Endodermal cell (in vitro differentiated cells): ENCODE measurements around the gene ACOT9. TPM values are rescaled to one million over a fixed set of nuclear protein-coding genes. Genes with fewer than 3 reads are reported as not detected.

Experiments
- DNase-seq: peaks from one replicate; pipeline ENCODE4 v3.0.0-alpha.2; 2017
- H3K27ac ChIP-seq: 2 replicates; pipeline ENCODE4 v1.5.1; 2013; ENCODE audit warnings: mild to moderate bottlenecking, low read depth, low read length, moderate library complexity
- H3K27me3 ChIP-seq: 2 replicates; pipeline ENCODE4 v1.6.1; 2013; ENCODE audit warnings: mild to moderate bottlenecking, low read length, moderate library complexity; ENCODE audit not compliant: insufficient read depth, control insufficient read depth, poor library complexity, severe bottlenecking
- H3K36me3 ChIP-seq: 2 replicates; pipeline ENCODE4 v1.7.0; 2013; ENCODE audit warnings: mild to moderate bottlenecking, low read length, moderate library complexity; ENCODE audit not compliant: control insufficient read depth, insufficient read depth
- H3K4me1 ChIP-seq: one replicate; pipeline ENCODE4 v1.7.0; 2013; ENCODE audit warnings: low read length; ENCODE audit not compliant: control insufficient read depth, insufficient read depth
- H3K4me3 ChIP-seq: 2 replicates; pipeline ENCODE4 v1.5.1; 2013; ENCODE audit warnings: mild to moderate bottlenecking, low read length, moderate library complexity
- H3K9ac ChIP-seq: 2 replicates; pipeline ENCODE4 v1.6.1; 2013; ENCODE audit warnings: mild to moderate bottlenecking, low read length, moderate library complexity; ENCODE audit not compliant: poor library complexity, severe bottlenecking; ENCODE audit errors: extremely low read depth
- H3K9me3 ChIP-seq: 2 replicates; pipeline ENCODE4 v1.6.1; 2013; ENCODE audit warnings: mild to moderate bottlenecking, low read length, moderate library complexity; ENCODE audit not compliant: control insufficient read depth
- H3K27ac Mint-ChIP-seq: 2 replicates; pipeline ENCODE4 v1.8.0; 2020; ENCODE audit warnings: mixed read lengths
- H3K27me3 Mint-ChIP-seq: 2 replicates; pipeline ENCODE4 v1.8.0; 2021; ENCODE audit warnings: mild to moderate bottlenecking, mixed read lengths; ENCODE audit not compliant: insufficient read depth
- H3K36me3 Mint-ChIP-seq: 2 replicates; pipeline ENCODE4 v1.8.0; 2020; ENCODE audit warnings: low read depth, mixed read lengths
- H3K4me1 Mint-ChIP-seq: 2 replicates; pipeline ENCODE4 v1.8.0; 2020; ENCODE audit warnings: mixed read lengths
- H3K4me3 Mint-ChIP-seq: 2 replicates; pipeline ENCODE4 v1.8.0; 2020; ENCODE audit warnings: mild to moderate bottlenecking, moderate library complexity, mixed read lengths
- H3K9me3 Mint-ChIP-seq: 2 replicates; pipeline ENCODE4 v1.8.0; 2020; ENCODE audit warnings: mild to moderate bottlenecking, mixed read lengths
- WGBS, 2 experiments: methylation state at CpG; one replicate each; pipeline versions ENCODE4 v1.1.5 to v1.1.7; 2013; ENCODE audit warnings: missing lambda C conversion rate in 2 of 2, mixed read lengths in 1 of 2; ENCODE audit not compliant: insufficient coverage in 1 of 2, insufficient read length in 1 of 2; 5-methylcytosine and 5-hydroxymethylcytosine counted together
- total RNA-seq, 2 donors: library from RNA; stranded (reverse); fragmentation: NEBNext Ultra II Directional in 1 of 2; extraction: Animal tissue kit (Norgen Biotek cat#: 25700) in 1 of 2; gene quantifications; 2 replicates in 1 of 2; 3 replicates in 1 of 2; pipeline ENCODE4 v1.2.1, GENCODE V29; 2021
- TF ChIP-seq, protein P1 (sequence below): fragments of 200-600 bp; sonication (generic); conservative IDR thresholded peaks from 2 replicates; pipeline ENCODE4 v1.5.0; 2021; ENCODE audit warnings: antibody characterized with exemption, mild to moderate bottlenecking

Gene ACOT9
- total RNA-seq, 2 donors from 2014 or later = 34.6 to 58.4 TPM

DNA sequence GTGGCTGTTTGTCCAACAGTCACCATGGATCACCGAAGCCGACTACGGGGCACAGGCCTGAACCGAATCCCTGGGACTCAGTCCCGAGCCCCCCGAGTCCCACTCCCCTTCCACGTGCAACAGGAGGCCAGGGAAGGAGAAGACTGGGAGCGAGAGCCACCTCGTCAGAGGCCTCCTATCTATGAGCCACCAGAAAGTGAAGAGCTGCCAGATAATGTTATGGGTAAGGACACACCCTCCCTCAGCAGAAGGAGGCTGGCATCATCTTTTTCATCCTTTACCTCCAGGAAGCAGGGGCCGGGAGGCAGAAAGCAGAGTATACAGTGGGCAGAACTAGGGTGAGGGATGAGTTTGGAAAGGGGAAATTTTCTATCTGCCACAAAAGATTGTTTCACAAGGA lies 78.6 kb downstream of the ACOT9 start:
- Mint-ChIP-seq H3K4me3 (no peak overlapping the region), H3K4me1 (peaks cover 37% of the 10 kb centered on the region), H3K27ac (no peak overlapping the region), H3K27me3 (no peaks in the 10 kb centered on the region), H3K9me3 (no peaks in the 10 kb centered on the region), H3K36me3 (peaks cover 2% of the 10 kb centered on the region)
- no peak for DNase-seq
- Histone ChIP-seq H3K4me1 (peaks cover 3% of the 10 kb centered on the region), H3K36me3 (no peaks in the 10 kb centered on the region), H3K27ac (no peak overlapping the region), H3K27me3 (no peaks in the 10 kb centered on the region), H3K9ac (no peak overlapping the region), H3K9me3 (no peaks in the 10 kb centered on the region), H3K4me3 (no peak overlapping the region)
- 98% methylated on average over 10 of the region's 10 CpGs; no CpG with 5 or more reads in 1 of the 2 experiments for WGBS, 2 experiments
- TF ChIP-seq, protein P1, sequence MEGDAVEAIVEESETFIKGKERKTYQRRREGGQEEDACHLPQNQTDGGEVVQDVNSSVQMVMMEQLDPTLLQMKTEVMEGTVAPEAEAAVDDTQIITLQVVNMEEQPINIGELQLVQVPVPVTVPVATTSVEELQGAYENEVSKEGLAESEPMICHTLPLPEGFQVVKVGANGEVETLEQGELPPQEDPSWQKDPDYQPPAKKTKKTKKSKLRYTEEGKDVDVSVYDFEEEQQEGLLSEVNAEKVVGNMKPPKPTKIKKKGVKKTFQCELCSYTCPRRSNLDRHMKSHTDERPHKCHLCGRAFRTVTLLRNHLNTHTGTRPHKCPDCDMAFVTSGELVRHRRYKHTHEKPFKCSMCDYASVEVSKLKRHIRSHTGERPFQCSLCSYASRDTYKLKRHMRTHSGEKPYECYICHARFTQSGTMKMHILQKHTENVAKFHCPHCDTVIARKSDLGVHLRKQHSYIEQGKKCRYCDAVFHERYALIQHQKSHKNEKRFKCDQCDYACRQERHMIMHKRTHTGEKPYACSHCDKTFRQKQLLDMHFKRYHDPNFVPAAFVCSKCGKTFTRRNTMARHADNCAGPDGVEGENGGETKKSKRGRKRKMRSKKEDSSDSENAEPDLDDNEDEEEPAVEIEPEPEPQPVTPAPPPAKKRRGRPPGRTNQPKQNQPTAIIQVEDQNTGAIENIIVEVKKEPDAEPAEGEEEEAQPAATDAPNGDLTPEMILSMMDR = no peak

- Mint-ChIP-seq H3K4me1 (peaks cover 44% of the 10 kb centered on the region), H3K27me3 (no peaks in the 10 kb centered on the region), H3K4me3 (no peak overlapping the region), H3K9me3 (no peaks in the 10 kb centered on the region), H3K27ac (no peak overlapping the region), H3K36me3 (no peaks in the 10 kb centered on the region)
- Histone ChIP-seq H3K4me1 (peaks cover 4% of the 10 kb centered on the region), H3K9ac (no peak overlapping the region), H3K27ac (no peak overlapping the region), H3K4me3 (no peak overlapping the region), H3K36me3 (no peaks in the 10 kb centered on the region), H3K27me3 (no peaks in the 10 kb centered on the region), H3K9me3 (no peaks in the 10 kb centered on the region)
- DNase-seq = no peak
- WGBS, 2 experiments = 95% methylated on average over 1 of the region's 1 CpG; no CpG with 5 or more reads in 1 of the 2 experiments
- TF ChIP-seq, protein P1 = no peak
Measured at GRCh38 chrX:23662853-23663252, 80.2 kb downstream of the ACOT9 start.

- 92% methylated on average over 3 of the region's 3 CpGs; no CpG with 5 or more reads in 1 of the 2 experiments for WGBS, 2 experiments
- Histone ChIP-seq H3K9me3 (no peaks in the 10 kb centered on the region), H3K27me3 (no peaks in the 10 kb centered on the region), H3K27ac (no peak overlapping the region), H3K36me3 (no peaks in the 10 kb centered on the region), H3K4me3 (no peak overlapping the region), H3K9ac (no peak overlapping the region), H3K4me1 (peaks cover 4% of the 10 kb centered on the region)
- Mint-ChIP-seq H3K36me3 (no peaks in the 10 kb centered on the region), H3K4me1 (peaks cover 44% of the 10 kb centered on the region), H3K27ac (no peak overlapping the region), H3K9me3 (no peaks in the 10 kb centered on the region), H3K4me3 (no peak overlapping the region), H3K27me3 (no peaks in the 10 kb centered on the region)
- TF ChIP-seq, protein P1 = no peak
- no peak for DNase-seq
Measured at GRCh38 chrX:23662187-23662586, 80.9 kb downstream of the ACOT9 start.
